NCI-H1105 treated with DMSO at 0.1 percent for 48 hours (cell line): ENCODE data around the gene ATG14.
"Not testable (repeated sequence)": the region's sequence is repeated elsewhere in the genome, so short reads cannot be mapped to it uniquely, and the experiment has no call there.

ENCODE experiments used
- DNase-seq: peaks from one replicate; lab custom pipeline; 2025; lab: John Stamatoyannopoulos, UW

Gene ATG14

GRCh38 chr14:55411426-55412389, at the start of gene ATG14:
ATG14 (minus strand) TSS chr14:55411830; CDS start chr14:55411822, 8 bp downstream.
- DNase-seq: peak; percentile 88

- no peak for DNase-seq
These were observed 47.3 kb upstream of the ATG14 start for GRCh38 chr14:55458800-55459515.

- no peak for DNase-seq
These were observed 45.9 kb upstream of the ATG14 start for GRCh38 chr14:55457496-55457895.

GRCh38 chr14:55456411-55456810, 44.8 kb upstream of the ATG14 start:
- not testable (repeated sequence) for DNase-seq

- DNase-seq: peak; percentile 99
These were observed 42.8 kb upstream of the ATG14 start for GRCh38 chr14:55454264-55455002.

GRCh38 chr14:55451950-55452349, 40.3 kb upstream of the ATG14 start:
- DNase-seq: no peak

- DNase-seq: no peak
These were observed 39.8 kb upstream of the ATG14 start for GRCh38 chr14:55451398-55451797.

- no peak for DNase-seq
These were observed 39.4 kb upstream of the ATG14 start for GRCh38 chr14:55450987-55451386.

GRCh38 chr14:55450539-55450938, 38.9 kb upstream of the ATG14 start:
- DNase-seq: peak; percentile 66

GRCh38 chr14:55450124-55450523, 38.5 kb upstream of the ATG14 start:
- no peak for DNase-seq

GRCh38 chr14:55449116-55449515, 37.5 kb upstream of the ATG14 start:
- no peak for DNase-seq

GRCh38 chr14:55448141-55448614, 36.5 kb upstream of the ATG14 start:
- DNase-seq: peak; percentile 86

- no peak for DNase-seq
These were observed 35.2 kb upstream of the ATG14 start for GRCh38 chr14:55446833-55447232.

- peak; percentile 58 for DNase-seq
These were observed 34.6 kb upstream of the ATG14 start for GRCh38 chr14:55446127-55446736.

GRCh38 chr14:55441286-55441685, 29.7 kb upstream of the ATG14 start:
- no peak for DNase-seq

GRCh38 chr14:55440385-55440784, 28.8 kb upstream of the ATG14 start, which contains the start of gene TBPL2:
TBPL2 (minus strand) TSS chr14:55440616; CDS start chr14:55440449, 167 bp downstream.
- no peak for DNase-seq

- DNase-seq: peak; percentile 61
These were observed 26.5 kb upstream of the ATG14 start for GRCh38 chr14:55438066-55438683.

GRCh38 chr14:55436931-55437330, 25.3 kb upstream of the ATG14 start:
- no peak for DNase-seq

GRCh38 chr14:55436519-55436918, 24.9 kb upstream of the ATG14 start:
- DNase-seq: no peak

- no peak for DNase-seq
These were observed 23.2 kb upstream of the ATG14 start for GRCh38 chr14:55434805-55435174.
